PFSK-1 (cell line): ENCODE results near the gene LOXL4.

ENCODE experiments used
- REST ChIP-seq, 2 experiments: IDR thresholded peaks; 2 replicates each; pipeline versions ENCODE4 v1.6.1 to v1.8.0; 2011 to 2012; ENCODE audit warnings: low read depth in 2 of 2, low read length in 2 of 2, control low read depth in 1 of 2, inconsistent platforms in 1 of 2, mild to moderate bottlenecking in 1 of 2, moderate library complexity in 1 of 2; ENCODE audit not compliant: insufficient read depth in 1 of 2
- TAF1 ChIP-seq: IDR thresholded peaks from 2 replicates; pipeline ENCODE4 v1.6.1; 2012; ENCODE audit warnings: low read length, control low read depth, borderline replicate concordance; ENCODE audit not compliant: insufficient read depth

- TF ChIP-seq REST (IDR thresholded peaks at IDR 0.05; ENCODE audit: insufficient read depth in 1 of 2, low read depth in 2 of 2, low read length in 2 of 2) (no peak), TAF1 (no peak)
These were observed 1.3 kb downstream of the LOXL4 start for GRCh38 chr10:98266647-98267046.
